ENCODE results near the gene ECE2. TPM values are rescaled to one million over a fixed set of nuclear protein-coding genes. Genes with fewer than 3 reads are reported as not detected.
A peak's percentile ranks its signal among the peaks of the same experiment; 100 is the strongest.

Gene ECE2
- total and polyA plus RNA-seq, 8 donors = not detected

GRCh38 chr3:184295771-184296170 is 19.9 kb downstream of the ECE2 start:
- DNase-seq = no peak
- no peak overlapping the region for H3K27ac ChIP-seq
- no peak for TF ChIP-seq CTCF (IDR thresholded peaks at IDR 0.05)
- intact Hi-C loops (cut with DNase I) = no loop called here
- H3K36me3 ChIP-seq = peaks cover 0 to 7% of the 10 kb centered on the region in 2 donors
- no peaks in the 10 kb centered on the region for H3K27me3 ChIP-seq
- no peaks in the 10 kb centered on the region for H3K9me3 ChIP-seq
- H3K4me1 ChIP-seq = peaks cover 5 to 18% of the 10 kb centered on the region in 2 donors
- H3K4me3 ChIP-seq = no peak overlapping the region
- no peak for ATAC-seq

- Histone ChIP-seq H3K4me3 (no peak overlapping the region), H3K27me3 (no peaks in the 10 kb centered on the region), H3K4me1 (peaks cover 5 to 25% of the 10 kb centered on the region in 2 donors), H3K27ac (no peak overlapping the region), H3K36me3 (peaks cover 0 to 15% of the 10 kb centered on the region in 2 donors), H3K9me3 (no peaks in the 10 kb centered on the region)
- ATAC-seq = no peak
- TF ChIP-seq CTCF (IDR thresholded peaks at IDR 0.05) = no peak
- intact Hi-C loops (cut with DNase I) = no loop called here
- DNase-seq = no peak
These were observed 20.8 kb downstream of the ECE2 start for GRCh38 chr3:184296616-184297015.

- Histone ChIP-seq H3K4me1 (peaks cover 5 to 25% of the 10 kb centered on the region in 2 donors), H3K4me3 (peak within 1 kb of the TSS; percentile 90 to 100), H3K9me3 (no peaks in the 10 kb centered on the region), H3K27me3 (no peaks in the 10 kb centered on the region), H3K27ac (peak within 1 kb of the TSS; percentile 80 to 88), H3K36me3 (peaks cover 4 to 39% of the 10 kb centered on the region in 2 donors)
- peak; percentile 94 to 99 (median 98) for DNase-seq
- intact Hi-C loops (cut with DNase I) = no loop called here
- peak; percentile 99 for ATAC-seq
- TF ChIP-seq CTCF (IDR thresholded peaks at IDR 0.05) = no peak
These were observed 23.1 kb downstream of the ECE2 start, which contains the start of gene PSMD2 for GRCh38 chr3:184298759-184299487. Gene PSMD2, plus strand, starts transcription at chr3:184299241. Its CDS starts 26 bp downstream, at chr3:184299267.

GRCh38 chr3:184299488-184300377 is 23.9 kb downstream of the ECE2 start:
- Histone ChIP-seq H3K4me3 (peak overlapping the region; percentile 90 to 100), H3K27me3 (no peaks in the 10 kb centered on the region), H3K27ac (peak overlapping the region; percentile 57 to 80), H3K36me3 (peaks cover 4 to 47% of the 10 kb centered on the region in 2 donors), H3K9me3 (no peaks in the 10 kb centered on the region), H3K4me1 (peaks cover 5 to 25% of the 10 kb centered on the region in 2 donors)
- intact Hi-C loops (cut with DNase I) = no loop called here
- no peak for TF ChIP-seq CTCF (IDR thresholded peaks at IDR 0.05)
- no peak for DNase-seq
- ATAC-seq = peak; percentile 15

- ATAC-seq = no peak
- peaks cover 5 to 25% of the 10 kb centered on the region in 2 donors for H3K4me1 ChIP-seq
- H3K36me3 ChIP-seq = peaks cover 7 to 53% of the 10 kb centered on the region in 2 donors
- no peak for TF ChIP-seq CTCF (IDR thresholded peaks at IDR 0.05)
- peak overlapping the region in 1 of 2 donors; percentile 100 for H3K4me3 ChIP-seq
- no peaks in the 10 kb centered on the region for H3K9me3 ChIP-seq
- intact Hi-C loops (cut with DNase I) = no loop called here
- no peak for DNase-seq
- no peak overlapping the region for H3K27ac ChIP-seq
- no peaks in the 10 kb centered on the region for H3K27me3 ChIP-seq
These were observed 24.5 kb downstream of the ECE2 start for GRCh38 chr3:184300378-184300720.

Measured in left lung (tissue), 10 donors.